Neutrophil (primary cell): Measurements from ENCODE around the gene EFTUD2.

ENCODE experiments used
- H3K27ac ChIP-seq: fragments of 200-600 bp; sonication (generic); 2 replicates; pipeline ENCODE4 v1.5.1; 2016; ENCODE audit warnings: mild to moderate bottlenecking, moderate library complexity
- H3K27me3 ChIP-seq: fragments of 200-600 bp; sonication (generic); 2 replicates; pipeline ENCODE4 v1.6.0; 2016; ENCODE audit warnings: mild to moderate bottlenecking
- H3K36me3 ChIP-seq: fragments of 200-600 bp; sonication (generic); 2 replicates; pipeline ENCODE4 v1.5.1; 2017
- H3K4me1 ChIP-seq, 2 experiments: fragments of 200-600 bp in 1 of 2; sonication (generic) in 1 of 2; 1 replicate in 1 of 2; 2 replicates in 1 of 2; pipeline versions ENCODE4 v1.5.1 to v1.6.1; 2013 to 2016; ENCODE audit warnings: low read depth in 1 of 2, low read length in 1 of 2, mild to moderate bottlenecking in 1 of 2, moderate library complexity in 1 of 2; ENCODE audit not compliant: control insufficient read depth in 1 of 2, insufficient read depth in 1 of 2
- H3K4me3 ChIP-seq, 2 experiments: fragments of 200-600 bp in 1 of 2; sonication (generic) in 1 of 2; 1 replicate in 1 of 2; 2 replicates in 1 of 2; pipeline ENCODE4 v1.5.1; 2013 to 2016; ENCODE audit warnings: low read depth in 1 of 2, low read length in 1 of 2, mild to moderate bottlenecking in 1 of 2, moderate library complexity in 1 of 2
- H3K9me3 ChIP-seq: fragments of 200-600 bp; sonication (generic); 2 replicates; pipeline ENCODE4 v1.5.1; 2016
- CTCF ChIP-seq: fragments of 200-600 bp; sonication (generic); IDR thresholded peaks from 2 replicates; pipeline ENCODE4 v1.5.1; 2016; ENCODE audit warnings: antibody characterized with exemption

EFTUD2 gene

GRCh38 chr17:44898768-44899073, 524 bp downstream of the EFTUD2 start:
- H3K4me1 ChIP-seq: peaks cover 27 to 41% of the 10 kb centered on the region in 2 experiments
- no peaks in the 10 kb centered on the region for H3K9me3 ChIP-seq
- peak overlapping the region; percentile 77 to 87 for H3K4me3 ChIP-seq
- H3K27ac ChIP-seq: peak overlapping the region; percentile 92
- peaks cover 7% of the 10 kb centered on the region for H3K36me3 ChIP-seq
- TF ChIP-seq CTCF: no peak
- no peaks in the 10 kb centered on the region for H3K27me3 ChIP-seq

GRCh38 chr17:44894642-44895041, 4.6 kb downstream of the EFTUD2 start:
- H3K36me3 ChIP-seq: peaks cover 23% of the 10 kb centered on the region

GRCh38 chr17:44892250-44892649, 7.0 kb downstream of the EFTUD2 start:
- H3K4me1 ChIP-seq: peaks cover 23 to 24% of the 10 kb centered on the region in 2 experiments
- no peak for TF ChIP-seq CTCF

More at GRCh38 chr17:44894642-44895041, 4.6 kb downstream of the EFTUD2 start:
- TF ChIP-seq CTCF: no peak
- H3K27ac ChIP-seq: no peak overlapping the region
- H3K4me1 ChIP-seq: peaks cover 10 to 17% of the 10 kb centered on the region in 2 experiments
- no peaks in the 10 kb centered on the region for H3K27me3 ChIP-seq
- no peak overlapping the region for H3K4me3 ChIP-seq
- H3K9me3 ChIP-seq: no peaks in the 10 kb centered on the region

GRCh38 chr17:44889003-44889402, 10.2 kb downstream of the EFTUD2 start:
- Histone ChIP-seq H3K27me3 (no peaks in the 10 kb centered on the region), H3K9me3 (no peaks in the 10 kb centered on the region), H3K4me1 (peaks cover 30 to 31% of the 10 kb centered on the region in 2 experiments), H3K27ac (peak overlapping the region; percentile 82), H3K4me3 (peak overlapping the region in 1 of 2 experiments; percentile 22), H3K36me3 (peaks cover 38% of the 10 kb centered on the region)
- TF ChIP-seq CTCF: no peak

More at GRCh38 chr17:44892250-44892649, 7.0 kb downstream of the EFTUD2 start:
- Histone ChIP-seq H3K9me3 (no peaks in the 10 kb centered on the region), H3K27me3 (no peaks in the 10 kb centered on the region), H3K36me3 (peaks cover 23% of the 10 kb centered on the region), H3K27ac (no peak overlapping the region), H3K4me3 (no peak overlapping the region)

- Histone ChIP-seq H3K36me3 (peaks cover 38% of the 10 kb centered on the region), H3K27me3 (no peaks in the 10 kb centered on the region), H3K4me1 (peaks cover 30 to 31% of the 10 kb centered on the region in 2 experiments), H3K4me3 (peak overlapping the region in 1 of 2 experiments; percentile 22), H3K9me3 (no peaks in the 10 kb centered on the region), H3K27ac (peak overlapping the region; percentile 82)
- TF ChIP-seq CTCF: no peak
Measured at GRCh38 chr17:44887971-44888954, 11.0 kb downstream of the EFTUD2 start.
